Activated CD8-positive, alpha-beta memory T cell treated with anti-CD3 and anti-CD28 coated beads, Interleukin-2, amount 50 U/mL, for 24 hours (primary cell): ENCODE data around the gene HAO2.
"Not testable (repeated sequence)": the region's sequence is repeated elsewhere in the genome, so short reads cannot be mapped to it uniquely, and the experiment has no call there.

Source experiments
- DNase-seq: peaks from one replicate; pipeline ENCODE4 v3.0.0-alpha.2; 2020; ENCODE audit errors: extremely low read depth

HAO2 gene

DNA sequence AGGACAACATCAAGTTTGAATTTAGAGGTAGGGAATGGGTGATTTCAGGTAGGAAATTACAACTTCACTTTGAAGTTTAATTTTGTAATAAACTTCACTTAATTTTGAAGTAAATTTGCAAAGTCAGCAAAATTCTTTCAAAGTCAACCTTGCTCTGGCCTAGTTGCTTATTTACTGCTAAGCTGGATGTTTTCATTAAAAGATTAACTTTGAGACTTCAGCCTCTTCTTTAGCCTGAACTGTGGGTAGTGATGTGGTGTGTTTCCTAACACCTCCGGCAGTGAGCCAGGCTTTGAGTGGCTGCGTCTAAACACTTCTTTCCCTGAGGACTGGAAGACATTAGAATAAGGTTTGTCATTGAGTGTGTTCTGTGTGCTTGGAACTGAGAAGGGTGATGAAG lies at the start of gene HAO2:
TSS of gene HAO2 (plus strand) at position 232 of the 400 bp plus-strand sequence. CDS start 12,301 bp downstream, outside the sequence.
- DNase-seq: no peak

DNA sequence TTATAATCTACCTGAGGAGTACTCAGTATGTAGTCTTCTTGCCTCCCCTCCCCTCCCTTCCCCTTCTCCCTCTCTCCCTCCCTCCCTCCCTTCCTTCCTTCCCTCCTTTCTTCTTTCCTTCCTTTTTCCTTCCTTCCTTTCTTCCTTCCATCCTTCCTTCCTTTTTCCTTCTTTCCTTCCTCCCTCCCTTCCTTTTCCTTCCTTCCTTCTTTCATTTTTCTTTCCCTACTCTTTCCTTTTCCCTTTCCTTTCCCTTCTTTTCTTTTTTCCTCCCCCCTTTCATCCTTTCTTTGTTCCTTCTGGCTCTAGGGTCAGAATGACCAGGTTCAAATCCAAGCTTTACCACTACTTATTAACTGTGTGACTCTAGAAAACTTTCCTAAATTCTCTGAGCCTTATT lies 48.5 kb upstream of the HAO2 start:
- no peak for DNase-seq

DNA sequence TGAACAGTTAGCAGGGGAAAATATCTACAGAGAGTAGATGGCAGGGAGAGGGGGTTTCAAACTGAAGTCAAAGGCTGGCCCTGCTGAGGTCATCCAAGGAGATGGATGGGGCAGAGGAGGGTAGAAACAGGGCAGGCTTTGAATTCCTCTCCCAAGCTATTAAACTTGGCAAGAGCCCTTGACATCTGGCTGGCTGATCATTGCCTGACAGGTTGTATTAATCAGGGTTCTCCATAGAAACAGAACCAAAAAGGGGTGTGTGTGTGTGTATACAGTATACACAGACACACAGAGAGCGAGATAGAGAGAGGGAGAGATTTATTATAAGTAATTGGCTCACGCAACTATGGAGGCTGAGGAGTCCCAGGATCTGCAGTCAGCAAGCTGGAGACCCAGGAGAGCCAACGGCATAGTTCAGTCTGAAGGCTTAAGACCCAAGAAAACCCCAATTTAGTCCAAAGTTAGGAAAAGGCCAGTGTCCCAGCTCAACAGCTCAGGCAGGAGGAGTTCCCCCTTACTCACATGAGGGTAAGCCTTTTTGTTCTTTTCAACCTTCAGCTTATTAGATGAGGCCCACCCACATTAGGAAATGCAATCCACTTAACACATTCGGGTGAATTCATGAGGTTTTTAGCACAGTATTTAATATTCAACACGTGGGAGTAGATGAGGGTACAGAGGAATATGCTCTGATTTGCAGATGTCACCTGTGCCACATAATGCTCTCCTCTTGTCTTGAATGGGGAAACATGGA lies 46.7 kb upstream of the HAO2 start:
- DNase-seq: no peak

DNA sequence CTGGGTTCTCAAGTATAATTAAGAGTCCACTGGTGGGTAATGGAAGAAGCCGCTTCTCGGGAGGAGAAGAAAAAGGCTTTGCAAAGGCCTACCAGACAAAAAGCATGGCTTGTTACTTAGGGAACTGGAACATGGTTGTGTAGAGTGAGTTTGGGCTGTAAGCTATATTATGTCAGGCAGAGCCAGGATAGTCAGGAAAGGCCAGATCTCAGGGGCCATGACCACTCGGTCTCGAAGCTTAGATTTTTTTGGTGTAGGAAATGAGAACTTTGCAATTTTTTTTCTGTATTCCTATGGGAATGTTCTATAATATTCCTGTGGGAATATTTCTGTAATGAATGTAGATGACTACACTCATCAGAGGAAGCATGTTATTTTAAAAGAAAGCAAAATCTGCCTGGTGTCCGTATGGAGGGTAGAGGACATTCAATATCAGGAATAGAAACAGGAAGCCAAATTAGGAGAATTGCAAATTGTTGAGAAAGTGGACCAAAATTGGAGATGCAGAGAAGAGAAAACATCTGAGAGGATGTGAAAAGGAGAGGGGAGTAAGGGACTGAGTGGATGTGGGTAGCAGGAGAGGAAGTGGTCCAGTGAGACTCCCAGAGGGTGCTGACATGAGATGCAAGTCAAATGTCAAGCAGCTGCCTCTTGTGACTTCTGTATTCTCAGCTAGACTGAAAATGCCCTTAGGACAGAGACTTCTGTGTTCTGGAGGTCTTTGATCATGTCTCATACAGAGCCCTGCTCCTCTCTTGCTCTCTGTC lies 45.2 kb upstream of the HAO2 start:
- DNase-seq: no peak

DNA sequence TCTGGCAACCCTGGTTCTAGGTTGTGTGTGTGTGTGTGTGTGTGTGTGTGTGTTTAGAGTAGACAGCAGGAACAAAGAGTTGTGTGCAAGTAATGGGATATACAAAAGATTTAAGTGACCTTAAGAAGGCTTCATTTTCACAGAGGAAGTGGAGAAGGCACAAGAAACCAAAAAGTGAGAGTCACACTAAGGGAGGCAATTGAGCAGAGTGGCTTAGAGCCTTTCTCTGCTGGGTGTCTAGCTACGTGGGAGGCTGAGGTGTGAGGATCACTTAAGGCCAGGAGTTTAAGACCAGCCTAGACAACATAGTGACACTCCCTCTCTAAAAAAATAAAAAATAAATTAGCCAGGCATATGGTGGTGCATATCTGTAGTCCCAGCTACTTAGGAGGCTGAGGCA lies 44.4 kb upstream of the HAO2 start:
- no peak for DNase-seq

DNA sequence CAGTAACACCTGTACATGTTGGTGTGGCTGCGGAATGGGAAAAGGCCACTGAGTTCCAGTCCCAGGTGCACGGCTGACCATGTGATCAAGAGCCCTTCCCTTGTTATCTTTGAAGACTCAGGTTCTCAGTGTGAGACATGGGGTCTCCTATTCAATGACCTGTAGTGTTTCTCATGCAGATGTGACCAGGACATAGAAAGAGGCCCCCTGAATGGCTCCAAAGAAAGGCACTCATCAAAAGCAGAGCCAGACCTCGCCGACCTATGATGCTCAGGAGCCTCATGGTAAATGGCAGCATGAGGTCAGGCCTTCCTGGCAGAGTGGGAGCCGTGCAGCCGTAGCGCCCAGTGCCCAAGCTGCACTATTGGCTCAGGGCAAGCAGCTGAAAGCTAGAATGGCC lies 42.3 kb upstream of the HAO2 start:
- DNase-seq: no peak

DNA sequence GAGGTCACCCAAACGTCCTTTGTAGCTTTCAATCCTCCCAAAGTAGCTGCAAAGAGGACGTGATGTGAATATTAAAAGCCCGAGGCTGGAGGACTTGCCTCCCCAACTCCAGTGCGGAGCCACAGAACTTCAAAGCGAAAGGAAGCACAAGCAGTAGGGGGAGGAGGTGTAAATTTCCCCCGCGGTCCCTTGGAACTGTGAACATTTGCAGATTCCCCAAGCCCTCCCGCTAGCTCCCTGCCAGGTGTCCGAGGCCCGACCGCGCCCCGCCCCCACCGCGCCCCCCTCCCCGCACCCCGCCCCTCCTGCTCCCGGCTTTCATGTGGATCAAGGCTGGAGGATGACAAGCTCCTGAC lies 41.5 kb upstream of the HAO2 start:
- no peak for DNase-seq

DNA sequence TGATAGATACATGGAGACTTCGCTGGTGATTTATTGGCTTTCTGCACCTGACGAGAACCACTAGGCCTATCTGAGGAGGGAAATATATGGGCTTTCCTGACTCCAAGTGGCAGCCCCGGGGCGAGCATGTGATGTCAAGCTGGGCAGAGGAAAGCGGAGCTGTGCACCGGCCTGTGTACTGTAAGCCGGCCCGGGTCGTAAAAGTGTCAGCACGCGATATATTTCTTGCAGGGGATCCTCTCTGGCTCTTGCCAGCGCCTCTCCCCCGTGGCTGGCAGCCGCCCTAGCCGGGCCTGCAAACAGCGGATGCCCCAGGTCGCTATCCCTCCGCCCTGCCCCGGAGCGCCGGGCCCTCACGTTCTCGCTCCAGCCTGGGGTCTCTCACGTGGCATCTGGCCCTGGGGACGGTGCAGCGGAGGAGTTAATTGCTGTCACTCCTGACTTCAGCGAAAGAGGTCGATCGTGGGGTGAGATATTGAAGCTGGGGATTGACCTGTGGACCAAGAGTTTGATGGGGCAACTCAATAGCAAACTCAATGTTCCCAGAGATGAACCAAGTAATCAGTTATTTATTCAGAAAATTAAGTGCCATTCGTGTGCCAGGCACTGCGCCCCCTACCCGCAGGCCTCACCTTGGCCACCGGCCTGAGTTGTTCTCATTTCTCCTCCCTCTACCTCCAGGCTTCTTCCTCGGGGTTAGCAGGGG lies 41.0 kb upstream of the HAO2 start:
- DNase-seq: no peak

DNA sequence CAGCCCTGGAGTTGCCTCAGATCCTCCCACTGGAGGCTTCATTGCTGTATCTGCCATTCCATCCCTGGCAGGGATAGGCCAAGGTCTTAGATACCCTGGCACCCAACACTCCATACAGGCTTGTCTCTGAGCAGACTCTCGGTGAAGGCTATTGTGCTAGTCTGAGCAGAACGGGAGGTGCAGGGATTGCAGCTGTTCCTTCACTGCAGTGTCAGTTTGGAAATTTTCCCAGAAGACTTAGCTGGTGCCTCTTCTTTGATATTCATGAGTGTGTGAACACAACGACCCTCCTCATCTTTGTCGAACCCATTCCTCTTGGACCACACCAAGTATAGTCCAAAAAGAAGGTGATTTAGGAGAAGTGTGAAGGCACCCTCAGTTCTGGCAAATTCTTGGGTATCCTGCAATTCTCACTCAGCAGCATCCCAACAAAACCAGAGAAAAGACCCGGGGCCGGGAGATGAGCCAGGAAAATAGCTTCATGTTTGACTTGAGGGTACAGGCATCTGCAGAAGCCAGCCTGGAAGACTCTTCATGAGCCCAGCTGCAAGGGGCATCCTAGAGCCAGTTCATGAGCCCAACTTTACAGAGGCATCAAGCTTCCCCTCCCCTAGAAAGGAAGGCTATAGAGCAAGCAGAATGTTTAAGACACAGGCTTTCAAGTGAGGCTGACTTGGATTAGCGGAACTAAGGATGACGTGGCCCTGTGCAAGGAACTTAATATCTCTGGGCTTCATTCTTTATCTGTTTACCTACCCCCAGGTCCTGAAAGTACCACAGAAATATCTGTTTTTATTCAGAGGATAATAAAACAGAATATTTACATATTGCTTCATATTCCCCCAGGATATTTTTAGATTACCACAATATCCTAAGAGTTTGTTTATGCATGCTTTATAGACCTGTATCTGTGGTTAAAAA lies 38.8 kb upstream of the HAO2 start:
- DNase-seq: no peak

DNA sequence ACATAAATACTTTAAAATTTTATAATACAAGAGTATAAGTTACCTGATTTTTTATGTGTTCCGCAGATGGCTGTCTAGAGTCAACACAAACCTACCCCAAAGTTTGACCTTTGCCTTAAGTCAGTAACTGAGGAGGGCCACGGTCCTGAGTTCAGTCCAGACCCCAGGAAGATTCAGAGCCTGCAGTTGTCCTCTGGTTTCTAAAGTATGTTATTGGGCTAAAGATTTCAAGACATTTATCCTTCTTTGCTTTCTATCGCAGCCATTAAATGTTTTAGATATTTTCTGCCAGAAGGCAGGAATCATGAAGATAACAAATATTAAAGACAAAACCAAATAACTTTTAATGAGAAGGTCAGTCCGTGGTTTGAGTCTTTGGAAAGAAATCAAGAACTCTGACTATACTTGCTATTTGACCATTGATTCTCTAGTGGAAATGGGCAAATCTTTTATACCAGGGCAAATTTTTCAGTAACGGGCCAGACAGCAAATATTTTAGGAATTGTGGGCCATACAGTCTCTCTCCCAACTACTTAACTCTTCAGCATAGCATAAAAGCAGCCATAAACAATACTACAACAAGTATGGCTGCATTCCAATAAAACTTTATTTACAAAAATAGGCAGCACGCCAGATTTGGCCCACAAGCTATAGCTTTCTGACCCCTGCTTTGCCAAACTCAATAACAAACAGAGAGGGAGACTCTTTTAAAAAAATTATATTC lies 38.0 kb upstream of the HAO2 start:
- DNase-seq: no peak

DNA sequence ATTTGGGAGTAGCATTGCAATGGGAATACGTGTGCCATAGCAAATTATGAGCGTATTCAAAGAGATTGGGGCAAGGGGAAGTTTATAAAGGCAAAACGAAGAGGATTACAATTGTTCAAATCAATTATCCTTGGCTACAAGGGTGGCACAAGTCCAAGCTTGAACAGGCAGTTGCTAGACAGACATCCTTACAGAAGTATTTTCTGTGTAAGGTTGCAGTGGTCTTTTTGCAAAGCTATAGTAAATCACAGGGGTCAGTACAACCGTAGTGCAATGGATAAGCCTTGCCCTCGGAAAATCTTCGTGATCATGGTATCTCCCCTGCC lies 37.4 kb upstream of the HAO2 start:
- DNase-seq: no peak

DNA sequence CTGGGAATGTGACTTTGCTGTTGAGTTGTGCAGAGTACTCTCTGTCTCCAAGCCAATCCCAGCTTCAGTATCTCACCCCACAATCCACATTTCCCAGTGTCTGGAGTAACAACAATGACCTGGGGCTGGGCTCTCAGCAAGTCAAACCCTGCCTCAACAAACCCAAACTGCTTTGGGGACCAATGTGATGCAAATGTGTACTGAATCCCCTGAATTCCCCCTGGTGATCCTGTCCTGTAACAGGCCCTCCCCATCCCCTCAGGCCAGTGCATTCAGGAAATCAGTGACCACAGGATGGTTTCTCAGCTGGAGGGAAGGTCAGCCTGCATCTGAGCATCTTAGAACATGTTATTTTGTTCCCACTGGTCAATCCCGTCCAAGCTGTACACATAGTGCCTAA lies 36.7 kb upstream of the HAO2 start:
- DNase-seq: no peak

DNA sequence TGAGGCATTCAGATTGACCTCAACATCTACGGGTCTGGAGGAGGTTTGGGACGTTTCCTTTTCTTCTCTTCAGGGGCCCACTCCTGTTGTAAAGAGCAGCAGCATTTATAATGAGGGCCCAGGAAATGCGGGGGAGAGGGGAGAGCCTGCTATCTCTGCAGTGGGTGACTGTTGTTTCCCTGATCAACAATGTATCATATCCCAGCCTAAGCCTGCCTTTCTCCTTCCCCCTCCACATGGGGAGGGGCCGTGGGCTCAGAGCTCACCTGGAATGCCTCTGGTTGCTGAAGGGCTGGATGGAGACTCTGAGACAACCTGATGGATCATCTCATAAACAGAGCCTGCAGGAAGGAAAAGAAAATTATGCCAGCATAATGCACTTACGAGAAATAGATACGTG lies 36.0 kb upstream of the HAO2 start:
- DNase-seq: no peak

DNA sequence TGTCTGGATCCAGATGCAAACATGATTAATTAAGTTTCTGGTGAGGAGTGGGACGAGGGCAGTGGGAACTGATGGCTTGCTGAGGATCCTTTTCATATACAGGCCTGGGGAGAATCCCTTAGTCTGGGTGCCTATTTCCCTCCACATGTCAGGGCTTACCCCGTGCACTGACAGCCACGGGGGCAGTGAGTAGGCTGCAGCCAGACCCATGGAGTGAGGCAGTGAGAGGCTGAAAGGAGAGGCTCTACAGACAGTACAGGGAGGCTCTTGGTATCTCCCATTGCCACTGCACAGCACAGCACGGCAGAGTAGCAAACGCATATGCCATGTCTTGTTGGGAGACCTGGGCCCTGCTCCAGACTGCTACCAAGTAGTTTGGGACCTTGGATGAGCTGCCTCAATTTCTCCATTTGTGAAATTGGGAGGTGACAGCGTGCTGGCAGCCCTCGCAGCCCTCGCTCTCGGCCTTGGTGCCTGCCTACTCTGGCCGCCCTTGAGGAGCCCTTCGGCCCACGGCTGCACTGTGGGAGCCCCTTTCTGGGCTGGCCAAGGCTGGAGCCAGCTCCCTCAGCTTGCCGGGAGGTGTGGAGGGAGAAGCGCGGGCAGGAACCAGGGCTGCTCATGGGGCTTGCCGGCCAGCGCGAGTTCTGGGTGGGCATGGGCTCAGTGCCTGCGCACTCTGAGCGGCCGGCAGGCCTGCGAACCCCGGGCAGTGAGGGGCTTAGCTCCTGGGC lies 35.3 kb upstream of the HAO2 start:
- DNase-seq: no peak

DNA sequence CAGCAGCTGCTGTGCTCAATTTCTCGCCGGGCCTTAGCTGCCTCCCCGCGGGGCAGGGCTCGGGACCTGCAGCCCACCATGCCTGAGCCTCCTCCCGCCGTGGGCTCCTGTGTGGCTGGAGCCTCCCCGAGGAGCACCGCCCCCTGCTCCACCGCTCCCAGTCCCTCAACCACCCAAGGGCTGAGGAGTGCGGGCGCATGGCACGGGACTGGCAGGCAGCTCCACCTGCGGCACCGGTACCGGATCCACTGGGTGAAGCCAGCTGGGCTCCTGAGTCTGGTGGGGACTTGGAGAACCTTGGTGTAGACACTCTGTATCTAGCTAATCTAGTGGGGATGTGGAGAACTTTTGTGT lies 34.7 kb upstream of the HAO2 start:
- not testable (repeated sequence) for DNase-seq

DNA sequence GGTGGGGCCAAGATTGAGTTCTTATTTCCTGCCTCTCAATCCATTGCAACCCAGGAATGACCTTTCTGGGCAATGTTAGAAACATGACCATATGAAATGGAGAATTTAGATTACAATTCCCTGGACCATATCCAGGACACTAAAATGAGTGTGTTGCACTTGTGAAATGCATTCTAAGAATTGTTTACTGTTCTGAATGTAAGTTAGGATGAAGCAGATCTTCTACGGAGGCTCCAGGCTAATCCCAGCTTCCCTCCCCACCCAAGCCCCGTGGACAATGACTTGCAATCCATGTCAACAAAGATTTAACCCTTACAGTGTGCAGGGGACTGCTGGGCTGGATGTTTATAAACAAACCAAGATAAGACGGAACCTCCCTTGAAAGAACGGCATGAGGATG lies 31.7 kb upstream of the HAO2 start:
- no peak for DNase-seq

DNA sequence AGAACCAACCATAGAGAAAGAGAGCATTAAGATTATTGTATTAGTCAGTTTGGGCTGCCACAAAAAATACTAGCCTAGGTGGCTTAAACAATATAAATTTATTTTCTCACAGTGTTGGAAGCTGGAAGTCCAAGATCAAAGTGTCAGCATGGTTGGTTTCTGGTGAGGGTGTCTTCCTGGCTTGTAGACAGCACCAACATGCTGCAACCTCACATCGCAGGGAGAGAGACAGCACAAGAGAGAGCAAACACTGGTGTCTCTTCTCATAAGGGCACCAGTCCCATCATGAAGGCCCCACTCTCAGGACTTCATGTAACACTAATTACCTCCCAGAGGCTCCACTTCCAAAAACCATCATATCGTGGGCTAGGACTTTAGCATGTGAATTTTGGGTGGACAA lies 30.6 kb upstream of the HAO2 start:
- no peak for DNase-seq

DNA sequence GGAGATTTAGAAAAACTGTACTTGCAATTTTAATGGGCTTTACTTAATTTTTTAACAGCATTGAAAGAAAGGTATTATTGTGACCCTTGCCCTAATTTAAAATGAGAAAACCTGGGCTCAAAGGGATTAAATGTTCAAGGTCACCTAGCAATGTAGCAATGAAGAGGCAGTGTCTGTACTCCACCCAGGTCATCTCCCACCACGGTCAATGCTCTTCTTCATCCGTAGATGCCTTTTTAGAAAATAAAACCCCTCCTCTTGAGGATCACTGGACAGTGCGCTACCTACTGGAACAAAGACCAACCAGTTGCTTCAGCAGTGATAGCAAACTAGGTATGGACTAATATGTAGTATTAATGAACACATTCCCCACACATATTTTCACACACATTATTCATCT lies 29.8 kb upstream of the HAO2 start:
- DNase-seq: no peak

DNA sequence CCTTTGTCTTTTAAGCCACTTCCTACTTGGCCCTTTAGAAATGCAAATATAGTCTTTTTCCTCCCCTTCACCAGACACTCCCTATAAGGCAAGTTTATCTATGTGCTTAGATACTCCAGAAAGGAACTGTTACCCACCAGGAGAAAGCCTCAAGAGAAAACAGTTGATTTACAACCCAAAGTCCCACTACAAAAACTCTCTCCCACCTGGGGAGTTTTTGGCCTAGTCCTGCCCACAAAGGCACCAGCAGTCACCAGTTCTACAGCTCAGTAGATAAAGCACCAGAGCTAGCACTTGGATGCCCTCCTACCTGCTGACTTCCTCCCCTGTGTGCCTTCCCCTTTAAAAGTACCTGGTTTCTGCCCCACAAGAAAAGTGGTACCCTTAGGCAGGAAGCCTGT lies 27.7 kb upstream of the HAO2 start:
- no peak for DNase-seq

DNA sequence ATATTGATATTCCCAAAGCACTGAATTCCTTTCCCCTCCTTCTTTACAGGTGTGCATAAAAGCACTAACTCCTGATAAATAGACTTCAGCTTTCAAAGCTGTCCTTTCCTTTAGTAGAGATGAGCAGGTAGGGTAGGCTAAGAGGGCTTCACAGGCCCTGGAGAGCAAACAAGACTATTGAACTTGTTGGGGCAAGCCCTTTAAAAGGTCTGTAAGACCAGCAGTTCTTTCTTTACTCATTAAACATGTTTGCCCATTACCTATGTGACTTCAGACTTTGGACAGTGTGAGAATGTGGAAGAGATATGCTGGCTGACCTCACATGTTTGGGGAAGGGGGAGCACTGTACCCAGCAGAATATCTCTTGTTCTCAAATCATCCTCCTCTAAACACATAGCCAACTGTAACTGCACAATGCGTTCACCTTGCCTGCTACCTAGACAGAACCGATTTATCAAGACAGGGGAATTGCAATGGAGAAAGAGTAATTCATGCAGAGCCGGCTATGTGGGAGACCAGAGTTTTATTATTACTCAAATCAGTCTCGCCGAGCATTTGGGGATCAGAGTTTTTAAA lies 27.1 kb upstream of the HAO2 start:
- no peak for DNase-seq
